ENCODE results near the gene RBFOX2. TPM values are rescaled to one million over a fixed set of nuclear protein-coding genes. Genes with fewer than 3 reads are reported as not detected.

RBFOX2 gene
- total and polyA plus RNA-seq, 2 donors (not counting 3 experiments of a cell fraction or from before 2014, with no cell fraction given), result 125 to 142 TPM

DNA sequence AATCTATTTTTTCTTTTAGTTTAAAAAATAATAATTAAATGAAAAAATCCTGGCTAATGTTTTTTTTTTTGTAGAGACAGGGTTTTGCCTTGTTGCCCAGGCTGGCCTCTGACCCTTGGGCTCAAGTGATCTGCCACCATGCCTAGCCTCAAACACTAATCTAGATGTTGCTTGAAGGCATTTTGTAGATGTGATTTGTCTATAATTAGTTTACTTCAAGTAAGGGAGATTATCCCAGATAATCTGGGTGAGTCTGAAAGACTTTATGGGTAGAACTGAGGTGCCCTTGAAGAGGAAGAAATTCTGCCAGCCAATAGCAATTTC, 38.6 kb upstream of the RBFOX2 start:
- no peak for FAIRE-seq
- ChIA-PET CTCF (interaction anchor here (1.0 to 3.3 kb wide), 7 partner anchors 40 to 160 kb away, joined by 3 to 92 read pairs (median 19); partner anchors contain the start of gene RBFOX2), POLR2A (no interaction called here)
- no peak for DNase-seq (ENCODE audit: low read depth, low spot score)
- no peak overlapping the region for H3K4me3 ChIP-seq (replicated peaks in 1 of 3; ENCODE audit: insufficient read depth in 1 of 3, low read depth in 1 of 3, low read length in 3 of 3)
- no peaks in the 10 kb centered on the region for H3K27me3 ChIP-seq (ENCODE audit: control insufficient read depth in 2 of 2, insufficient read depth in 2 of 2, low read length in 2 of 2)
- H2AFZ ChIP-seq (ENCODE audit: low read depth, low read length), result no peak overlapping the region
- no peaks in the 10 kb centered on the region for H3K9me3 ChIP-seq (replicated peaks; ENCODE audit: control insufficient read depth, insufficient read depth, low read length)
- peaks cover 9% of the 10 kb centered on the region for H3K4me1 ChIP-seq (ENCODE audit: control insufficient read depth, extremely low read depth, insufficient read depth, low read length)
- H3K79me2 ChIP-seq (ENCODE audit: control insufficient read depth, insufficient read depth, low read length), result no peaks in the 10 kb centered on the region
- no peak overlapping the region for H3K4me2 ChIP-seq (ENCODE audit: insufficient read depth, low read length)
- H4K20me1 ChIP-seq (replicated peaks; ENCODE audit: control insufficient read depth, extremely low read depth, insufficient read depth, low read length), result no peaks in the 10 kb centered on the region
- no peak overlapping the region for H3K27ac ChIP-seq (ENCODE audit: insufficient read depth, low read depth, low read length)
- TF ChIP-seq POLR2AphosphoS5 (IDR thresholded peaks at IDR 0.05; ENCODE audit: insufficient read depth, low read depth, low read length) (no peak), EZH2 (IDR thresholded peaks at IDR 0.05; ENCODE audit: borderline replicate concordance, low read depth, low read length, severe bottlenecking) (no peak), POLR2A (IDR thresholded peaks at IDR 0.05; ENCODE audit: low read depth, low read length) (no peak), FOS (IDR thresholded peaks at IDR 0.05; ENCODE audit: borderline replicate concordance, insufficient read depth, low read length) (no peak)
- TF ChIP-seq, protein P1, sequence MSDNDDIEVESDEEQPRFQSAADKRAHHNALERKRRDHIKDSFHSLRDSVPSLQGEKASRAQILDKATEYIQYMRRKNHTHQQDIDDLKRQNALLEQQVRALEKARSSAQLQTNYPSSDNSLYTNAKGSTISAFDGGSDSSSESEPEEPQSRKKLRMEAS (IDR thresholded peaks at IDR 0.05; ENCODE audit: insufficient read depth, insufficient read length), result no peak
- intact Hi-C loops (cut with micrococcal nuclease) (loop anchor here (5.0 kb wide), 2 partner anchors 230 to 715 kb away; no protein-coding TSS in a partner anchor), dilution Hi-C loops (cut with MboI; ENCODE audit: extremely low pct_ligation_motif_present, low sequenced_read_pairs) (no loop called here)
- no peak overlapping the region for H3K9ac ChIP-seq (replicated peaks; ENCODE audit: extremely low read depth, insufficient read depth, low read length)
- BruUV-seq (replicated peaks), result no TSS peak
- no peaks in the 10 kb centered on the region for H3K36me3 ChIP-seq (ENCODE audit: control insufficient read depth in 2 of 2, extremely low read depth in 1 of 2, insufficient read depth in 2 of 2, low read length in 2 of 2)
- H3K9me1 ChIP-seq (replicated peaks; ENCODE audit: control insufficient read depth, extremely low read depth, insufficient read depth, low read length), result no peaks in the 10 kb centered on the region

DNA sequence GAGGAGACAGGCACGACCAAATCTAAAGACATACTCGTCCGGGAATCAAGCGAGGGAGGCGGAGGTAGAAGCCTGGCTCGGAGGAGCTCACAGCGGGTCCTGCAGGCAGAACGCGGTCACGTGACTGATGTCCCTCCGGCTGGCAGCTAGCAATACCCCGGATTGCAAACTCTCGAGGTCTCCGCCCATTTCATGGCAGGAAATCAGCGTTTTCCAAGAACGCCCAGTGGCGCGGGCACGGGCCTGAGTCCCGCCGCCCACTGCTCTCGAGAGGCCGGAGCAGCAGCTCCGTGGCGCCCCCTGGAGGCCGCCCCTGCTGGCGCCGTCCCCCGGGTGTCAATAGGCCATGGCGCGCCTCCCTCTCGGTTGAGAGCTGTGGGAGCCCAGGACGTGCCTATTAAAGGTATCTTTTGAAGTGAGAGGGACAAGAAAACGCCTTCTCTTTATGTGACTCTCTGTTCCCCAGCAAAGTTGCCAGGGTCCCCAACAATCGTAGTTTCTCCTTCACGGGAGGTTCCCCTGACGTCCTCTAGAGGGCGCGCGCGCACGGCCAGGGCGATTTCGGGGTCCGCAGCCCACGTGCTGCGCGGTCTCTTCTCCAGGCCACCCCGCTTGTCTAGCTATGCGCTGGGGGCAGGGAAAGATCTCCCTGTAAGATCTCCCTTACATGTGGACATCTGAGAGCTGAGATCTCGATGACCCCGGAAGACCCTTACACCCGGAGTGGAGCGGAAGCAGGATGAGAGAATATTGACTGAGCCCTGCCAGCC, 37.3 kb upstream of the RBFOX2 start:
- Histone ChIP-seq H3K79me2 (ENCODE audit: control insufficient read depth, insufficient read depth, low read length) (no peaks in the 10 kb centered on the region), H3K27ac (ENCODE audit: insufficient read depth, low read depth, low read length) (peak overlapping the region; percentile 54), H3K9me3 (replicated peaks; ENCODE audit: control insufficient read depth, insufficient read depth, low read length) (no peaks in the 10 kb centered on the region), H3K36me3 (ENCODE audit: control insufficient read depth in 2 of 2, extremely low read depth in 1 of 2, insufficient read depth in 2 of 2, low read length in 2 of 2) (no peaks in the 10 kb centered on the region), H3K9me1 (replicated peaks; ENCODE audit: control insufficient read depth, extremely low read depth, insufficient read depth, low read length) (no peaks in the 10 kb centered on the region), H3K9ac (replicated peaks; ENCODE audit: extremely low read depth, insufficient read depth, low read length) (peak overlapping the region; percentile 87), H2AFZ (ENCODE audit: low read depth, low read length) (peak overlapping the region; percentile 98), H3K4me3 (replicated peaks in 1 of 3; ENCODE audit: insufficient read depth in 1 of 3, low read depth in 1 of 3, low read length in 3 of 3) (peak overlapping the region; percentile 22 to 69 (median 37)), H3K4me2 (ENCODE audit: insufficient read depth, low read length) (peak overlapping the region; percentile 91), H3K4me1 (ENCODE audit: control insufficient read depth, extremely low read depth, insufficient read depth, low read length) (peaks cover 9% of the 10 kb centered on the region), H4K20me1 (replicated peaks; ENCODE audit: control insufficient read depth, extremely low read depth, insufficient read depth, low read length) (no peaks in the 10 kb centered on the region), H3K27me3 (ENCODE audit: control insufficient read depth in 2 of 2, insufficient read depth in 2 of 2, low read length in 2 of 2) (no peaks in the 10 kb centered on the region)
- DNase-seq (ENCODE audit: low read depth, low spot score) (peak; percentile 95), FAIRE-seq (peak; percentile 94)
- BruUV-seq (replicated peaks), result no TSS peak
- ChIA-PET CTCF (interaction anchor here (0.6 to 3.3 kb wide), 116 partner anchors 10 to 713 kb away, joined by 3 to 92 read pairs (median 5); partner anchors contain the start of genes APOL6, MB and RBFOX2), POLR2A (interaction anchor here (0.8 to 1.1 kb wide), 4 partner anchors 14 to 163 kb away, joined by 3 to 5 read pairs (median 3); partner anchors contain the start of gene RBFOX2)
- intact Hi-C loops (cut with micrococcal nuclease) (loop anchor here (1.0 to 5.0 kb wide), 7 partner anchors 37 to 714 kb away; no protein-coding TSS in a partner anchor), dilution Hi-C loops (cut with MboI; ENCODE audit: extremely low pct_ligation_motif_present, low sequenced_read_pairs) (no loop called here)
- no peak for TF ChIP-seq EZH2 (IDR thresholded peaks at IDR 0.05; ENCODE audit: borderline replicate concordance, low read depth, low read length, severe bottlenecking)
- no peak for TF ChIP-seq FOS (IDR thresholded peaks at IDR 0.05; ENCODE audit: borderline replicate concordance, insufficient read depth, low read length)
- TF ChIP-seq JUN (IDR thresholded peaks at IDR 0.05; ENCODE audit: borderline replicate concordance, insufficient read depth, insufficient read length, low read depth), result no peak
- TF ChIP-seq, protein P1 (IDR thresholded peaks at IDR 0.05; ENCODE audit: insufficient read depth, insufficient read length), result peak; percentile 81
- TF ChIP-seq POLR2AphosphoS5 (IDR thresholded peaks at IDR 0.05; ENCODE audit: insufficient read depth, low read depth, low read length), result peak; percentile 72
- TF ChIP-seq GATA2 (IDR thresholded peaks at IDR 0.05; ENCODE audit: insufficient read depth, insufficient read length, low read depth, low read length), result no peak
- peak; percentile 35 for TF ChIP-seq MYC (IDR thresholded peaks at IDR 0.05; ENCODE audit: low read depth, low read length)
- TF ChIP-seq, protein P2, sequence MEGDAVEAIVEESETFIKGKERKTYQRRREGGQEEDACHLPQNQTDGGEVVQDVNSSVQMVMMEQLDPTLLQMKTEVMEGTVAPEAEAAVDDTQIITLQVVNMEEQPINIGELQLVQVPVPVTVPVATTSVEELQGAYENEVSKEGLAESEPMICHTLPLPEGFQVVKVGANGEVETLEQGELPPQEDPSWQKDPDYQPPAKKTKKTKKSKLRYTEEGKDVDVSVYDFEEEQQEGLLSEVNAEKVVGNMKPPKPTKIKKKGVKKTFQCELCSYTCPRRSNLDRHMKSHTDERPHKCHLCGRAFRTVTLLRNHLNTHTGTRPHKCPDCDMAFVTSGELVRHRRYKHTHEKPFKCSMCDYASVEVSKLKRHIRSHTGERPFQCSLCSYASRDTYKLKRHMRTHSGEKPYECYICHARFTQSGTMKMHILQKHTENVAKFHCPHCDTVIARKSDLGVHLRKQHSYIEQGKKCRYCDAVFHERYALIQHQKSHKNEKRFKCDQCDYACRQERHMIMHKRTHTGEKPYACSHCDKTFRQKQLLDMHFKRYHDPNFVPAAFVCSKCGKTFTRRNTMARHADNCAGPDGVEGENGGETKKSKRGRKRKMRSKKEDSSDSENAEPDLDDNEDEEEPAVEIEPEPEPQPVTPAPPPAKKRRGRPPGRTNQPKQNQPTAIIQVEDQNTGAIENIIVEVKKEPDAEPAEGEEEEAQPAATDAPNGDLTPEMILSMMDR (IDR thresholded peaks at IDR 0.05; ENCODE audit: extremely low read depth in 1 of 2, insufficient read depth in 1 of 2, low read depth in 1 of 2, low read length in 2 of 2), result peak; percentile 94 to 100
- peak; percentile 91 for TF ChIP-seq POLR2A (IDR thresholded peaks at IDR 0.05; ENCODE audit: low read depth, low read length)
